ENCODE data around the gene ASPHD2.

ASPHD2 gene

GRCh38 chr22:26457661-26458272, 28.7 kb downstream of the ASPHD2 start:
- Histone ChIP-seq H3K23ac (ENCODE audit: low read length) (no peak overlapping the region), H3K4ac (ENCODE audit: low read depth, low read length) (no peak overlapping the region), H3K79me2 (ENCODE audit: control insufficient read depth, insufficient read depth, low read length, poor library complexity) (no peaks in the 10 kb centered on the region), H3K27me3 (ENCODE audit: insufficient read depth, low read length) (no peaks in the 10 kb centered on the region), H4K12ac (ENCODE audit: low read depth, low read length) (no peak overlapping the region), H3K14ac (ENCODE audit: low read length) (no peak overlapping the region), H3K4me1 (ENCODE audit: control insufficient read depth in 1 of 2, insufficient read depth in 2 of 2, low read length in 2 of 2) (peaks cover 0 to 1% of the 10 kb centered on the region in 2 experiments), H3K4me3 (ENCODE audit: low read depth, low read length) (no peak overlapping the region), H2AK5ac (ENCODE audit: low read length) (no peak overlapping the region), H4K8ac (ENCODE audit: low read depth, low read length) (no peak overlapping the region), H2BK120ac (ENCODE audit: insufficient read depth, low read length, poor library complexity) (no peak overlapping the region), H4K91ac (ENCODE audit: low read depth, low read length) (no peak overlapping the region), H2BK12ac (ENCODE audit: low read length) (no peak overlapping the region), H3K18ac (ENCODE audit: low read length) (no peak overlapping the region), H3K79me1 (ENCODE audit: low read length) (no peaks in the 10 kb centered on the region), H3K27ac (ENCODE audit: low read depth, low read length) (no peak overlapping the region), H2AFZ (ENCODE audit: insufficient read depth, low read length, poor library complexity) (no peak overlapping the region), H3K36me3 (ENCODE audit: control insufficient read depth in 1 of 2, insufficient read depth in 2 of 2, low read length in 2 of 2) (peaks cover 31 to 38% of the 10 kb centered on the region in 2 experiments), H3K9ac (ENCODE audit: low read length) (no peak overlapping the region), H2BK5ac (ENCODE audit: low read depth, low read length, poor library complexity) (no peak overlapping the region), H3K9me3 (ENCODE audit: insufficient read depth, low read depth, low read length) (no peaks in the 10 kb centered on the region), H3K4me2 (ENCODE audit: low read length) (no peak overlapping the region)
- WGBS (ENCODE audit: extremely low coverage, insufficient coverage, insufficient read length): no CpG with 5 or more reads among the region's 26 CpGs
- no peak for DNase-seq

GRCh38 chr22:26460202-26460601, 31.1 kb downstream of the ASPHD2 start:
- no peak overlapping the region for H2AFZ ChIP-seq (ENCODE audit: insufficient read depth, low read length, poor library complexity)
- no peak overlapping the region for H3K18ac ChIP-seq (ENCODE audit: low read length)
- no peak overlapping the region for H3K9ac ChIP-seq (ENCODE audit: low read length)
- H2AK5ac ChIP-seq (ENCODE audit: low read length): no peak overlapping the region
- no peak overlapping the region for H3K27ac ChIP-seq (ENCODE audit: low read depth, low read length)
- H3K36me3 ChIP-seq (ENCODE audit: control insufficient read depth in 1 of 2, insufficient read depth in 2 of 2, low read length in 2 of 2): peaks cover 33 to 46% of the 10 kb centered on the region in 2 experiments
- H3K27me3 ChIP-seq (ENCODE audit: insufficient read depth, low read length): no peaks in the 10 kb centered on the region
- H2BK5ac ChIP-seq (ENCODE audit: low read depth, low read length, poor library complexity): no peak overlapping the region
- no peak overlapping the region for H2BK120ac ChIP-seq (ENCODE audit: insufficient read depth, low read length, poor library complexity)
- H3K23ac ChIP-seq (ENCODE audit: low read length): no peak overlapping the region
- H3K4ac ChIP-seq (ENCODE audit: low read depth, low read length): no peak overlapping the region
- no peak overlapping the region for H4K91ac ChIP-seq (ENCODE audit: low read depth, low read length)
- H3K14ac ChIP-seq (ENCODE audit: low read length): no peak overlapping the region
- H3K4me1 ChIP-seq (ENCODE audit: control insufficient read depth in 1 of 2, insufficient read depth in 2 of 2, low read length in 2 of 2): peaks cover 17 to 19% of the 10 kb centered on the region in 2 experiments
- H3K9me3 ChIP-seq (ENCODE audit: insufficient read depth, low read depth, low read length): no peaks in the 10 kb centered on the region
- DNase-seq: no peak
- no peak overlapping the region for H3K4me2 ChIP-seq (ENCODE audit: low read length)
- H2BK12ac ChIP-seq (ENCODE audit: low read length): no peak overlapping the region
- whole genome bisulfite sequencing (ENCODE audit: extremely low coverage, insufficient coverage, insufficient read length): no CpG with 5 or more reads among the region's 6 CpGs
- no peaks in the 10 kb centered on the region for H3K79me2 ChIP-seq (ENCODE audit: control insufficient read depth, insufficient read depth, low read length, poor library complexity)
- no peak overlapping the region for H3K4me3 ChIP-seq (ENCODE audit: low read depth, low read length)
- no peak overlapping the region for H4K8ac ChIP-seq (ENCODE audit: low read depth, low read length)
- no peak overlapping the region for H4K12ac ChIP-seq (ENCODE audit: low read depth, low read length)
- H3K79me1 ChIP-seq (ENCODE audit: low read length): peaks cover 6% of the 10 kb centered on the region

- H3K9ac ChIP-seq (ENCODE audit: low read length): no peak overlapping the region
- peaks cover 39 to 52% of the 10 kb centered on the region in 2 experiments for H3K36me3 ChIP-seq (ENCODE audit: control insufficient read depth in 1 of 2, insufficient read depth in 2 of 2, low read length in 2 of 2)
- H4K8ac ChIP-seq (ENCODE audit: low read depth, low read length): no peak overlapping the region
- peaks cover 17 to 19% of the 10 kb centered on the region in 2 experiments for H3K4me1 ChIP-seq (ENCODE audit: control insufficient read depth in 1 of 2, insufficient read depth in 2 of 2, low read length in 2 of 2)
- H2BK120ac ChIP-seq (ENCODE audit: insufficient read depth, low read length, poor library complexity): no peak overlapping the region
- H3K9me3 ChIP-seq (ENCODE audit: insufficient read depth, low read depth, low read length): no peaks in the 10 kb centered on the region
- no peak overlapping the region for H2AK5ac ChIP-seq (ENCODE audit: low read length)
- DNase-seq: peak; percentile 46 to 78
- no peak overlapping the region for H3K27ac ChIP-seq (ENCODE audit: low read depth, low read length)
- no peak overlapping the region for H2BK5ac ChIP-seq (ENCODE audit: low read depth, low read length, poor library complexity)
- H2BK12ac ChIP-seq (ENCODE audit: low read length): no peak overlapping the region
- H3K4me2 ChIP-seq (ENCODE audit: low read length): no peak overlapping the region
- no CpG with 5 or more reads among the region's 3 CpGs for WGBS (ENCODE audit: extremely low coverage, insufficient coverage, insufficient read length)
- no peak overlapping the region for H4K12ac ChIP-seq (ENCODE audit: low read depth, low read length)
- H3K79me1 ChIP-seq (ENCODE audit: low read length): peaks cover 6% of the 10 kb centered on the region
- H4K91ac ChIP-seq (ENCODE audit: low read depth, low read length): peak overlapping the region; percentile 7
- no peak overlapping the region for H3K14ac ChIP-seq (ENCODE audit: low read length)
- no peak overlapping the region for H3K23ac ChIP-seq (ENCODE audit: low read length)
- H3K79me2 ChIP-seq (ENCODE audit: control insufficient read depth, insufficient read depth, low read length, poor library complexity): no peaks in the 10 kb centered on the region
- H3K27me3 ChIP-seq (ENCODE audit: insufficient read depth, low read length): no peaks in the 10 kb centered on the region
- H3K18ac ChIP-seq (ENCODE audit: low read length): no peak overlapping the region
- H3K4me3 ChIP-seq (ENCODE audit: low read depth, low read length): no peak overlapping the region
- H3K4ac ChIP-seq (ENCODE audit: low read depth, low read length): no peak overlapping the region
- no peak overlapping the region for H2AFZ ChIP-seq (ENCODE audit: insufficient read depth, low read length, poor library complexity)
These were observed 32.2 kb downstream of the ASPHD2 start for GRCh38 chr22:26461188-26461810.

- Histone ChIP-seq H4K91ac (ENCODE audit: low read depth, low read length) (peak overlapping the region; percentile 47), H4K12ac (ENCODE audit: low read depth, low read length) (no peak overlapping the region), H2AK5ac (ENCODE audit: low read length) (no peak overlapping the region), H3K4me3 (ENCODE audit: low read depth, low read length) (no peak overlapping the region), H3K9ac (ENCODE audit: low read length) (no peak overlapping the region), H2AFZ (ENCODE audit: insufficient read depth, low read length, poor library complexity) (no peak overlapping the region), H3K79me2 (ENCODE audit: control insufficient read depth, insufficient read depth, low read length, poor library complexity) (no peaks in the 10 kb centered on the region), H3K79me1 (ENCODE audit: low read length) (peaks cover 6% of the 10 kb centered on the region), H4K8ac (ENCODE audit: low read depth, low read length) (no peak overlapping the region), H3K4ac (ENCODE audit: low read depth, low read length) (no peak overlapping the region), H3K36me3 (ENCODE audit: control insufficient read depth in 1 of 2, insufficient read depth in 2 of 2, low read length in 2 of 2) (peaks cover 39 to 53% of the 10 kb centered on the region in 2 experiments), H3K9me3 (ENCODE audit: insufficient read depth, low read depth, low read length) (no peaks in the 10 kb centered on the region), H3K23ac (ENCODE audit: low read length) (no peak overlapping the region), H3K27ac (ENCODE audit: low read depth, low read length) (no peak overlapping the region), H3K14ac (ENCODE audit: low read length) (peak overlapping the region; percentile 32), H3K18ac (ENCODE audit: low read length) (no peak overlapping the region), H2BK120ac (ENCODE audit: insufficient read depth, low read length, poor library complexity) (no peak overlapping the region), H3K27me3 (ENCODE audit: insufficient read depth, low read length) (no peaks in the 10 kb centered on the region), H2BK5ac (ENCODE audit: low read depth, low read length, poor library complexity) (no peak overlapping the region), H3K4me2 (ENCODE audit: low read length) (no peak overlapping the region), H3K4me1 (ENCODE audit: control insufficient read depth in 1 of 2, insufficient read depth in 2 of 2, low read length in 2 of 2) (peaks cover 17 to 19% of the 10 kb centered on the region in 2 experiments), H2BK12ac (ENCODE audit: low read length) (peak overlapping the region; percentile 42)
- WGBS (ENCODE audit: extremely low coverage, insufficient coverage, insufficient read length): no CpG with 5 or more reads among the region's 5 CpGs
- no peak for DNase-seq
These were observed 33.0 kb downstream of the ASPHD2 start for GRCh38 chr22:26462051-26462450.
